MM.1S (cell line): Measurements from ENCODE around the gene KRTAP1-1.
"Not testable (repeated sequence)": the region's sequence is repeated elsewhere in the genome, so short reads cannot be mapped to it uniquely, and the experiment has no call there.

Experiments used
- DNase-seq: peaks from one replicate; pipeline ENCODE4 v3.0.0-alpha.2; 2015
- H2AFZ ChIP-seq: fragments of 300-600 bp; sonication (generic); 2 replicates; pipeline ENCODE4 v1.6.0; 2016; ENCODE audit warnings: antibody characterized with exemption, low read length
- H3F3A ChIP-seq: fragments of 300-600 bp; sonication (generic); 2 replicates; pipeline ENCODE4 v1.6.1; 2016; ENCODE audit warnings: mild to moderate bottlenecking, antibody characterized with exemption, low read length, moderate library complexity, mixed read lengths; ENCODE audit not compliant: insufficient read depth
- H3K27ac ChIP-seq: fragments of 300-600 bp; sonication (generic); 2 replicates; pipeline ENCODE4 v1.5.1; 2016; ENCODE audit warnings: mild to moderate bottlenecking, low read length
- H3K27me3 ChIP-seq: fragments of 300-600 bp; sonication (generic); replicated peaks from 2 replicates; pipeline ENCODE4 v1.6.0; 2016; ENCODE audit warnings: low read length; ENCODE audit not compliant: insufficient read depth
- H3K36me3 ChIP-seq: fragments of 300-600 bp; sonication (generic); replicated peaks from 2 replicates; pipeline ENCODE4 v1.6.1; 2016; ENCODE audit warnings: mild to moderate bottlenecking, low read length, mixed read lengths; ENCODE audit not compliant: insufficient read depth
- H3K4me1 ChIP-seq: fragments of 300-600 bp; sonication (generic); 2 replicates; pipeline ENCODE4 v1.6.1; 2016; ENCODE audit warnings: low read length, mixed read lengths
- H3K4me2 ChIP-seq: fragments of 300-600 bp; sonication (generic); 2 replicates; pipeline ENCODE4 v1.6.0; 2016; ENCODE audit warnings: low read depth, low read length
- H3K4me3 ChIP-seq: fragments of 300-600 bp; sonication (generic); 2 replicates; pipeline ENCODE4 v1.5.1; 2016; ENCODE audit warnings: low read length, mixed read lengths
- H3K79me2 ChIP-seq: fragments of 300-600 bp; sonication (generic); 2 replicates; pipeline ENCODE4 v1.6.1; 2016; ENCODE audit warnings: mixed run types, low read length, mixed read lengths
- H3K9ac ChIP-seq: fragments of 300-600 bp; sonication (generic); 2 replicates; pipeline ENCODE4 v1.6.1; 2016; ENCODE audit warnings: low read length, mixed read lengths
- H3K9me2 ChIP-seq: fragments of 300-600 bp; sonication (generic); replicated peaks from 2 replicates; pipeline ENCODE4 v1.6.1; 2016; ENCODE audit warnings: mild to moderate bottlenecking, low read length, mixed read lengths; ENCODE audit not compliant: insufficient read depth
- H3K9me3 ChIP-seq: fragments of 300-600 bp; sonication (generic); replicated peaks from 2 replicates; pipeline ENCODE4 v1.6.1; 2016; ENCODE audit warnings: mild to moderate bottlenecking, low read length, mixed read lengths; ENCODE audit not compliant: insufficient read depth
- H4K20me1 ChIP-seq: fragments of 300-600 bp; sonication (generic); 2 replicates; pipeline ENCODE4 v1.6.1; 2016; ENCODE audit warnings: mild to moderate bottlenecking, low read length, moderate library complexity, mixed read lengths; ENCODE audit not compliant: insufficient read depth
- EZH2 ChIP-seq: fragments of 300-600 bp; sonication (generic); optimal IDR thresholded peaks from 2 replicates; pipeline ENCODE3; 2017; ENCODE audit warnings: low read depth, mild to moderate bottlenecking, antibody characterized with exemption, low read length, mixed read lengths
- EZH2phosphoT487 ChIP-seq: fragments of 300-600 bp; sonication (generic); IDR thresholded peaks from 2 replicates; pipeline ENCODE4 v1.6.1; 2018; ENCODE audit warnings: antibody characterized with exemption, low read length
- TF ChIP-seq, protein P1 (sequence below): fragments of 300-600 bp; sonication (generic); IDR thresholded peaks from 2 replicates; pipeline ENCODE4 v1.5.1; 2016; ENCODE audit warnings: antibody characterized with exemption, low read length, mixed read lengths

KRTAP1-1 gene

DNA sequence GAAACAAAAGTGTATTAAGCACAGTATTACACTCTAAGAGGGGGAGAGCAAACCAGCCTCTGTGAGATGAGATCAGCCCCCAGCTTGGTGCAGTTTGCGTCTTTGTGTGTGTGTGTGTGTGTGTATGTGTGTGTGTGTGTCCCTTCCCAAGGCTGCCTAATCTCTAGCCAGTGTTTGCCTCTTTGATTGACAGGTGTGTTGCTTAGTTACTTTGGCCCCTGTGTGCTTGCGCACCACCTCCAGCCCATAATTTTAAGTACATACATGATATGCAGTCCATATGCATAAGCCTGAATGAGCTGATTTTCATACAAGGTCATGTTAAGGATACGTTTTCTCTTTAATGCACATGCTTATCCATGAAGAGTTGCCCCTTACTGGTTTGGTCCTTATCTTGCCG lies 39.5 kb downstream of the KRTAP1-1 start:
- H3K9ac ChIP-seq, result no peak overlapping the region
- H3F3A ChIP-seq, result no peaks in the 10 kb centered on the region
- no peaks in the 10 kb centered on the region for H3K9me3 ChIP-seq
- no peak overlapping the region for H3K27ac ChIP-seq
- no peaks in the 10 kb centered on the region for H3K36me3 ChIP-seq
- no peak overlapping the region for H3K4me3 ChIP-seq
- H3K4me2 ChIP-seq, result no peak overlapping the region
- H3K4me1 ChIP-seq, result no peaks in the 10 kb centered on the region
- no peaks in the 10 kb centered on the region for H4K20me1 ChIP-seq
- no peak overlapping the region for H2AFZ ChIP-seq
- no peaks in the 10 kb centered on the region for H3K27me3 ChIP-seq
- TF ChIP-seq EZH2phosphoT487 (no peak), EZH2 (no peak)
- TF ChIP-seq, protein P1, sequence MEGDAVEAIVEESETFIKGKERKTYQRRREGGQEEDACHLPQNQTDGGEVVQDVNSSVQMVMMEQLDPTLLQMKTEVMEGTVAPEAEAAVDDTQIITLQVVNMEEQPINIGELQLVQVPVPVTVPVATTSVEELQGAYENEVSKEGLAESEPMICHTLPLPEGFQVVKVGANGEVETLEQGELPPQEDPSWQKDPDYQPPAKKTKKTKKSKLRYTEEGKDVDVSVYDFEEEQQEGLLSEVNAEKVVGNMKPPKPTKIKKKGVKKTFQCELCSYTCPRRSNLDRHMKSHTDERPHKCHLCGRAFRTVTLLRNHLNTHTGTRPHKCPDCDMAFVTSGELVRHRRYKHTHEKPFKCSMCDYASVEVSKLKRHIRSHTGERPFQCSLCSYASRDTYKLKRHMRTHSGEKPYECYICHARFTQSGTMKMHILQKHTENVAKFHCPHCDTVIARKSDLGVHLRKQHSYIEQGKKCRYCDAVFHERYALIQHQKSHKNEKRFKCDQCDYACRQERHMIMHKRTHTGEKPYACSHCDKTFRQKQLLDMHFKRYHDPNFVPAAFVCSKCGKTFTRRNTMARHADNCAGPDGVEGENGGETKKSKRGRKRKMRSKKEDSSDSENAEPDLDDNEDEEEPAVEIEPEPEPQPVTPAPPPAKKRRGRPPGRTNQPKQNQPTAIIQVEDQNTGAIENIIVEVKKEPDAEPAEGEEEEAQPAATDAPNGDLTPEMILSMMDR, result no peak
- no peaks in the 10 kb centered on the region; the same call in 1 of the 2 replicates for H3K9me2 ChIP-seq
- H3K79me2 ChIP-seq, result no peaks in the 10 kb centered on the region
- no peak for DNase-seq

DNA sequence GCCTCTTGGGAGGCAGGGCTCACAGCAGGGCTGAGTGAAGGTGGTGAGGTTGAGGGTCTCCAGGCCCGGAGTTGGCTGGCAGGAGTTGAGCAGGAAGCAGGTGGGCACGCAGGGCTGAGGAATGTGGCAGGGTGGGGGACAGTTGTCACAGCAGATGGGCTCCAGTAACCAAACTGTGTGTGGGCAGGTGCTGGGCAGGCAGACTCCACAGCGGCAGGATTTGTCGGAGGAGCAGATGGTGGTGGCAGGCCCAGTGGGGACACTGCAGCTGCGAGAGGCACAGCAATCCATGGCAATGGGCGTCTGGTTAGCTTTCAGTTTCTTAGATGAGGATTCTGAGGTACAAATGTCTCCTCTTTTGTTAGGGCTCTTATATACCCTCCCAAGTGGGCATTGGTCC lies 41.7 kb downstream of the KRTAP1-1 start, which contains the start of gene KRTAP3-2:
KRTAP3-2 (minus strand) TSS at position 344 of the 400 bp plus-strand sequence; CDS start at position 291, 53 bp downstream.
- not testable (repeated sequence) for DNase-seq, H3K4me2 ChIP-seq, H3K36me3 ChIP-seq, H3K9me2 ChIP-seq, H2AFZ ChIP-seq, H4K20me1 ChIP-seq, H3K9ac ChIP-seq, H3K27ac ChIP-seq, H3K27me3 ChIP-seq, H3K4me3 ChIP-seq, H3K4me1 ChIP-seq, H3K79me2 ChIP-seq, H3F3A ChIP-seq, H3K9me3 ChIP-seq

DNA sequence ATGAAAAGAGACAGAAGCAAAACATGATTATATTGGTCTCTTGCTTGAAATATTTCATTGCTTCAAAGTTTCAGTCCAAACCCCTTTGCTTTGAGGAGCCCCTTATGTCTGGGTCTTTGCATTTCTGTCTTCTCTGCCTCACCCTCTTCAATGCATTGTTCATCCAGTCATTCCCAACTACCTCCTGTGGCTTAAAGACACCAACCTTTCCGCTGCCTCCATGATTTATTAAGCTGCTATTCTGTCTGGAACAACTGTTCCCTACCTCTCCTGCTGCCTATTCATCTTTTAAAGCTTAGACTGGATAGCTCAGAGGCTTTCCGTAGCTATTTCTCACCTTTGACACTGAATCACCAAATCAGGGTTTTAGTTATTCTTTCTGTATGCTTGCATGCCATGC lies 43.9 kb downstream of the KRTAP1-1 start:
- no peaks in the 10 kb centered on the region for H3K9me2 ChIP-seq
- no peaks in the 10 kb centered on the region for H4K20me1 ChIP-seq
- no peaks in the 10 kb centered on the region for H3K36me3 ChIP-seq
- H3K9me3 ChIP-seq, result no peaks in the 10 kb centered on the region
- H3F3A ChIP-seq, result no peaks in the 10 kb centered on the region
- DNase-seq, result no peak
- H3K4me3 ChIP-seq, result no peak overlapping the region
- H3K4me2 ChIP-seq, result no peak overlapping the region
- no peak overlapping the region for H3K27ac ChIP-seq
- H3K27me3 ChIP-seq, result no peaks in the 10 kb centered on the region
- H3K9ac ChIP-seq, result no peak overlapping the region
- TF ChIP-seq, protein P1, result no peak
- TF ChIP-seq EZH2phosphoT487 (no peak), EZH2 (no peak)
- no peaks in the 10 kb centered on the region for H3K79me2 ChIP-seq
- no peak overlapping the region for H2AFZ ChIP-seq
- no peaks in the 10 kb centered on the region for H3K4me1 ChIP-seq

DNA sequence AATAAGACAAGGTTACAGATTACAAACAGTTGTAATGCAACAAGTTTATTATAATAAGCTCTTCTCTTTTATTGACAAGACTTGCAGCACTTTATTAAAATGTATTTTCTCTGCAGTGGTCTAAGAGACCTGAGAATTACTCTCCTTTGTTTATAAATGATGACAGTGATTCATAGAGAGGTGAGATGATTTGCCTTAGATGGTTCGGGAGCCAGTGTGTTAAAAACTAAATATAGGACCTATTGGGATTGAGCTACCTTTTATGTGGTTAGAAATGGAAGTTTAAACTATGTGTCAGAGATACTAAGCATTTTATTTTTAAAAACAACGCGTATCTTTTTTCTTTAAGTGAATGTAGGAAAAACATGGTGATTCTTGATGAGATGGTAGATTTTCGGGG lies 44.4 kb downstream of the KRTAP1-1 start:
- Histone ChIP-seq H2AFZ (no peak overlapping the region), H3K9me3 (no peaks in the 10 kb centered on the region), H3K4me3 (no peak overlapping the region), H3K36me3 (no peaks in the 10 kb centered on the region), H3K4me1 (no peaks in the 10 kb centered on the region), H4K20me1 (no peaks in the 10 kb centered on the region), H3K9ac (no peak overlapping the region), H3K79me2 (no peaks in the 10 kb centered on the region), H3K27me3 (no peaks in the 10 kb centered on the region), H3F3A (no peaks in the 10 kb centered on the region), H3K27ac (no peak overlapping the region), H3K4me2 (no peak overlapping the region), H3K9me2 (no peaks in the 10 kb centered on the region)
- TF ChIP-seq EZH2phosphoT487, result no peak
- TF ChIP-seq EZH2, result no peak
- TF ChIP-seq, protein P1, result no peak
- DNase-seq, result no peak
